ENCODE measurements around the gene GATAD2A.
A peak's percentile ranks its signal among the peaks of the same experiment; 100 is the strongest.
"Not testable (repeated sequence)": the region's sequence is repeated elsewhere in the genome, so short reads cannot be mapped to it uniquely, and the experiment has no call there.

The GATAD2A gene

DNA sequence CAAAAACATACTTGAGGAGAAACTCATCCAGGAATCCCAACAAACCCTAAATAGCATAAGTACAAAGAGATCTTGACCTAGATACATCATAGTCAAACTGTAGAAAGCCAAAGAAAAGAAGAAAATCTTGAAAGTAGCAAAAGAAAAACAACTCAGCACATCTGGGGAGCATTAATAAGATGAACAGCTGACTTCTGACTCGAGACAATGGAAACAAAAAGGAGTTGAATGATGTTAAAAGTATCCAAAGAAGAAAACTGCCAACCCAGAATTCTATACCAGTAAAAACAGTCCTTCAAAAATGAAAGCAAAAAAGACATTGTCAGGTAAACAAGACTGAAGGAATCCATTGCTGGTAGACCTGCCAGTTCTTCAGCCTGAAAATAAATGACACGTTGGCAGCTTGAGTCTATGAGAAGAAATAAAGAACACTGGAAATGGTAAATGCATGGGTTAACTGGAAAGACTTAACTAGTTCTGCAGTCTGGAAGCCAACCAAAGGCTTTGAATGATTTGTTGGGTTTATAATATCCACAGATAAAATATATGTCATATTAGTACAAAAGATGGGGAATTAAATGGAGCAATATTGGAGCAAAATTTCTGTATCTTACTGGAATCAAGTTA lies 63.1 kb downstream of the GATAD2A start:
- DNase-seq = peak in 1 of 2 experiments; percentile 2

DNA sequence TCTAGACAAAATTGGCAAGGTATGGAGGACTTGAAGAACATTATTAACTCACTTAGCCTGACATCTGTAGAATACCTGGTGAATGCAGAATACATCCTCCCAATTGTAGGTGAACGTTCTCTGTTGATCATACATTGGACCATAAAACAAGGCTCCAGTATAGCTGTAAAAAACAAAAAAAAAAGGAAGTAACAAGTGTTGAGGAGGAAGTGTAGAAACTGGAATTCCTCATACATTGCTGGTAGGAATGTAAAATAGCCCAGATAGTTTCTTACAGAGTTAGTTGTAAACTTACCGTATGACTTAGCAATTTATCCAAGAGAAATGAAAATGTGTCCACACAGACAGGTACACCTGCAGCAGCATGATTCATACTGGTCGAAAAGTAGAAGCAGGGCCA lies 65.1 kb downstream of the GATAD2A start:
- peak; percentile 2 to 31 for DNase-seq

GRCh38 chr19:19471682-19472081 lies 66.2 kb downstream of the GATAD2A start:
- no peak for DNase-seq

GRCh38 chr19:19472106-19472505 lies 66.6 kb downstream of the GATAD2A start:
- DNase-seq = not testable (repeated sequence)

DNA sequence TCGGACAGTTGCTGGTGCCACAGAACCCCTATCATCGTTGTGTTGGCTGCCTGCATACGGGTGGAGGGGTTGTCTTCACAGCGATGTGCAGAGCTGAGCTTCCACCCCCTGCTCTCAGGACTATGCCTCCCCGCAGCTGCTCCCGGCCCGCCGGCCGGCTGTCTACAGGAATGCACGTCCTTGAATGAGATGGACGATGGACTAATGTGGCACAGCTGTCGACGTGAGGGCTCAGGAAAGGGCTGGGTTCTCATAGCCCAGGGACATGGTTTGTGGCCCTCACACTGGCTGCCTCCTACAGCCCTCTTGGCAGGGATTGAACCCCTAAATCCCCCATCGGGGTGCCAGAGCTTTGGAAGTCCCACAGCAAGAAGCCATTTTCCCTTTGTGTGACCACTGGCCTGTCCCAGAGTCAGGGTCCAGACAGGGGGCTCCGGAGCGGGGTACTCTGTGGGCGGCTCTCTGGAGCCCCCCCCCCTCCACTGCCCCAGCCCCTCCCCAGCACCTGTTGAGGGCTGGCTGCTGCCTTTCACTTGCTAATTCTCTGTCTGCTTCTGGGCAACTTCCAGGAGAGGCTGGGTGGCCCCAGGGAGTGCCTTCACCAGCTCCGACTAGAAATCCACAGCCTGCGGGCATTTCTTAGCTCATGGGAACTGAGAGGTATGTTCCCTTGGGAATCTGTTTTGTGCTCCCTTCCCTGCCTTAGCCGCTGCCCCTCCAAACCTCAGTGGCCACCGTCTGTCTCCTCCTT lies 69.7 kb downstream of the GATAD2A start:
- no peak for DNase-seq

- peak in 1 of 2 experiments; percentile 1 for DNase-seq
Observed at GRCh38 chr19:19475849-19476828, 70.7 kb downstream of the GATAD2A start.

DNA sequence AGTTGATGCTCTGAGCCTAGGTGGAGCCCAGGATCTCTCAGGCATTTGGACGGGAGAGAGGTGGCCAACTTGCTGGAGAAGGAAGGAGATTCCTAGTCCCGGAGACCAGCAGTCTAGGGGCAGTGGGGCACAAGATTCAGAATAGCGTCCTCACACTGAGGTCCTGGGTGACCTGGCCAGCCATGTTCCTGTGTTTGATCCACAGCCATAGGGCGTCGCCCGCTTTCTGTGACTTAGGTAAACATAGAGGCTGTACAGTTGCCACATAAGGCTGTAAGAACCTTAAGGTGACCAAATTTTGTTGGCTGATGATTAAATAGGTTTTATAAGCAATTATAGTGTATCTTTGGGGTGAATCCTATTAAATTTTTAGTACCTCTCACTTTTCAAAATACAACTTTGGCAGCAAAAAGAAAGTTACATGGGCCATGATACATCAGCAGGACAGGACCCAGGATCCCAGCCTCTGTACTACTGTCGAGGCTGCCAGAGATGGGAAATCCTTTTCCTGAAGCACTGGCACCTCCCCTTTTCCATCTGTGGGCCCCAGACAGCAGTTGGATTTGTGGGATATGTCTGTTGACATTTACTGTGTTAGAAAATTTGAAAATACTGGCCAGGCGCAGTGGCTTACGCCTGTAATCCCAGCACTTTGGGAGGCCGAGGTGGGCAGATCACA lies 72.4 kb downstream of the GATAD2A start:
- DNase-seq = no peak

DNA sequence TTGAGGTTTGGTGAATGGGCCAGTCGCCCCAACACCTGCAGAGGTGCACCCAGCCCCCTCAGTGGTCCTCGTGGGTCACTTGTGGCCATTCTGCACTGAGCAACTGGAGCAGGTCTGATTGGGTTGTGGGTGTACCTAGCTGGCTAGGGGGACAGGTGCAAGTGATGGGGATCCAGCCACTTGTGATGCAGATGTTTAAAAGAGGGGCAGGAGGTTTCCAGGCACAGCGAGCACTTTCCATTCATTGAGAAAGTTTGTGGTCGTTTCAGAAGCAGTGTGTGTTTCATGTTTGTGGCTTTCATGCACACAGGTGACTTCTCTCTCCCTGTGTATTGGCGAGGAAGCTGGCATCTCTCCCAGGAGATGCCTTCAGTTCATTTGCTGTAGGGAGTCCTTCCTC lies 75.2 kb downstream of the GATAD2A start:
- DNase-seq = no peak

GRCh38 chr19:19482809-19483596 lies 77.5 kb downstream of the GATAD2A start:
- no peak for DNase-seq

GRCh38 chr19:19485161-19485997 lies 79.9 kb downstream of the GATAD2A start:
- DNase-seq = no peak

DNA sequence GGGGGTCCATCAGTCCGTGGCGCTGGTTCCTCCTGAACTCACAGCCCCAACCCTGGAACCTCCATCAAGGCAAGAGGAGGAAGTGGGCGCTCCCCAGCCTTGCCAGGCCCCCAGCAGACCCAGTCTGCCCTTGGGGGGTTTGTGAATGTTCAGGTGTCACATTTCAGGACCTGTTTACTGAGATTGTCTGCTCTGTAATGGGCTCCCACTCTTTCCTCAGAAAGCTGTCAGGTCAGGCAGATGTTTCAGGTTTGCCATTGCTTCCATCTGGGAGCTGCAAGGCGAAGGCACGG lies 80.5 kb downstream of the GATAD2A start:
- DNase-seq = no peak

DNA sequence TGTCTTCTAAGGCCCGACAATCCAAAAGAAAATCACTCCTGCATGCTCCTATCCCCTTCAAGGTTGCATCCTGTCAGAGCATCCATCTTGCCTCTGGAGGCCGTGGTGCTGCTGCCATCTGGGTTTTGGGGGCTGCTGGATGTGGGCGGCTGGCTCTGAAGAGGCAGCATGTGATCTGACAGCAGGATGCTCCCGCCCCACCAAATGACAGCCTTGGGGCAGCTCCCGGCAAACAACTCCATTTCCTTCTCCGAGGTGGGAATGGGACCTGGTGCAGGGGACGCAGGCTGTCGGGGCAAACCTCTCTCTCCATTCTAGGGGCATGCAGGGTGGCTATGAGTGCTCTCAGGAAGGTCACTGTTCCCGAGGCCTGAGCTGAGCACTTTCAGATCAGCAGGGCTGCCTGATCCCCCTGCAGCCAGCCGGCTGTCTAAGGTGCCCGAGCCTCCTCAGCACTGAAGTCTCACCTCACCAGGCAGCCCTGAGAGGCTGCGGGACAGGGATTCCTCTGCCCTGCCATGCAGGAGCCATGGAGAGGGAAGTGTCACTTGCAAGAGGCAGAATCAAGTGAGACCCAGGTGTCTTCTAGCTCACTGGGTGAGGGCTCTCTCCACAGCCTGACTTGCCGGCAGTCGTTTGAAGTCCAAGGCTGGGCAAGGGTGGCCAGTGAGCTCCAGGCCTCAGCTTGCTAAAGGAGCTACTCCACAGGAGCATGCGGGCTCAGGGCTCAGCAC lies 81.0 kb downstream of the GATAD2A start:
- no peak for DNase-seq

DNA sequence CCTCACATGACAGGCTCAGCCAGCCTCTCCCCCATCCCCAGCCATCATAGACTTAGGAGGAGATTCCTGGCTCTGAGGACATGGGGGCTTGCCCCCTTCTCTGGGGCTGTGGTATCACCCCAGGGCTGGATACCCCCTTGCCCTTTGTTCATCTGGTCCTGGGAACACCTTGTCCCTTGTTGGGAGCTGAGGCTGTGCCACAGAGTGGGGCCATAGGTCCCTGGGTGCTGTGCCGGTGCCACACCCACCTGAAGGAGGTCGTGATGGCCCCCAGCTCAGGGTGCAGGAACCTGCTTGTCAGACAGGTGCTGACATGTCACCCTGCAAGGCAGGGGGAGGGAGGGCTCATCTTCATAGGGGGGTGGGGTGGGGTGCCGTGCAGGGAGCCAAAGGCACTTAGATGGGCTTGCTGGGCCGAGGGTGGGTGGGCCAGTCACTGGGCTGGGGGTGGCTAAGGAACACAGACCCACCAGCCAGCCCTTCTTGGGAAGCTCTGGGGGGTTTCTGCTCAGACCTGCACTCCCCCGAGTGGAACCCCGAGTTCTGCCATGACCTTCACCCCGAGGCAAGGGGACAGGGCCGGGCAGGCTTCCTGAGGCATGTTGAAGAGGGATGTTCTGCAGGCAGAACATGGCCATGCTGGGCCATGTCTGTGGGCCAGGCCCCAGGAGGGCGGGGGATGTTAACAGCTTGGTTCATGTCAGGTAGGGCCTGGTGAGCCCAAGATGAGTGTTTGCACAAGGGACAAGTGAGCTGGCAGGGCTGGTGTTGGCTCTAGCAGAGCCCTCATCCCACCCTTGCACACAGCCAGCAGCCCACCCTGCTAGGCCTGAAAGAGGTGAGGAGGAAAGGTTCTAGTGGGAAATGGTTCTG lies 81.8 kb downstream of the GATAD2A start:
- DNase-seq = no peak

DNA sequence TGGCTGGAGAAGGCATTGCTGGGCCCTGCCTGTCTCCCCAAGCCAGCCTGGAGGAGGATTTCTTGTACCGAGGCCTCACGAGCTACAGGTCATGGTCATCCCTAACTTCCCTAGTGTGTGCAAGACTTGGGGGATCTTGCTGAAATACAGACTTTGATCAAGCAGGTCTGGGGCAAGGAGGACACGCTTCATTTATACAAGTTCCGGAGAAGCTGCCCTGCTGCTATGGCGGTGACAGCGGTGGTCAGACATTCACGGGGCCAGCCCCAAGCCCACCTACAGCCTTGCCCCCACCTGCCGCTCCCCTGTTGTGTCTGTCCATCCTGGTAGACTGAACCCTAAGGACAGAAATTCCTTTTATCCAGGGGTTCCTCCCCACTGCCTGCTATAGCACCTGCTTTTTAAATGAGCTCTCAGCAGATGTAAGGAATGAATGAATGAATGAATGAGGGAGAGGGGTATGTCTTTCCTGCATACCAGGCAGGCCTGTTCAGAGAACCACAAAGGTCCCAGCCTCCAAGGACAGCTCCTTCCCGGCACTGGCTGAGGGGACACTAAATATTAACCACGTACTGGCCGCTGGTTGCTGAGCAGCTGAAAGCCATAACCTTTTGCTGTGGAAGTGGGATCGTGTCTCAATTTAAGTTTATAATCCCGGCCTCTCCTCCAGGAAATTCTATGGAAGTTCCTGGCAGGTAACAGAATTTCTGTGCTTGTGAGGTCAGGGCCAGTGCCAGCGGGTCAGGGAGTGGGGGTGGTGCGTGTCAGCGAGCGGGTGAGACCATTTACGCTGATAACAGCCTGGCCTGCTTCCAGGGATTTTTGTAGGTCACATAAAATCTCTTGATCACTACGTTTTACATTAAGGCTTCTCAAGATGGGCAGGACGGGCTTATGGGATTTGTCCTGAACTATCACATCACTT lies 82.7 kb downstream of the GATAD2A start:
- DNase-seq = no peak

DNA sequence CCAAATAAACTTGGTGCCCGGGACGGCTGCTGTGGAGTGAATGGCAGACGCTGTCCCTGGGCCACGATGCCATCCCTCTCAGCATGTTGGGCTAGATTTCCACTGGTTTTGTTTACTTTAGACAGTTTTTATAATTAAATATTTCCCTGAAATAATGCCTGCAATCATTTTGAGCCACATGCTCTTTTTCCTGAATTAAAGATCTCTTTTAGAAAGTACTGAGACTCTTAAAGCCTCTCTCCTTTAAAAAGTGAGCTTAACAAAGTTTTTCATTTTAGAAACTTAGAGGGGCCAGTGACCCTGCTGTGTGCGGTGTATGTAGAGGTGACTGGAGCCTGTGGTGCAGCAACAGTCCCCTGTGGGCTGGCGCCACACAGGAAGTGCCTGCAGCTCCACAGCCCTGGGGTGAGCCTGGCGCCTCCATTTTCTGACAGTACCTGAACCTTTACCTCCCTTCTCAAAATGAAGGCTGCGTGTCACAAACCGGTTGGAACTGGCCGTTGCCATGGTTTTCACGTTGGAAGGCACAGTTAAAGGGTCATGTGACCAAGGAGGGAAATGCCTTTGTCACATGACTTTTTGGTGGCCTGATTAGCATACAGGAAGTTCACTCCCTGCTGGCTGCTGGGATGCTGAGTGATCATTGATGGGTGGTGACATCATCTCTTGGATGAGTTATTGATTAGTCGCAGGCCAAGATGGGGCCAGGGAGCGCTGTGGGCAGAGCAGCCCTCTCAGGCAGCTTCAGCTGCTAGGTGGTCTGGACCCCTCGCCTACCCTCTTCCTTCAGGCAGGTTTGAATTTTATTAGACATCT lies 83.6 kb downstream of the GATAD2A start:
- peak; percentile 65 to 82 for DNase-seq

DNA sequence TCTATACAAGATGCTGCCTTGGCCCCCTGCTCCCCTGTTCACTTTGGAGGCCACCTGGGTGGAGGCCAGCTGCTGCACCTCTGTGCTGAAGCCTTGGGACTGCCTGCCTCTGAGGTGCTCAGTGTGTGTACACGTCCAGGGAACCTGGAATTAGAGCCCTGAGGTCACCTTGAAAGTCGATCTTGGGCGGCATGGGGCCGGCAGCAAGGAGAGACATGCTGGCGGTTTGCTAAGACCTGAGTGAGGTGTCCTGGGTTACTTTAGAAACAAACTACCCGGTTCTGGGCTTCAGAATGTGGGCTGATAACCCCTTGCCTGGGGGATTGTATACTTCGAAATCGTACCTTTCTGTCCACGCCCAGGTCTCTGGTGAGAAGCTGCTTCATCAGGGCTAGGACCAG lies 84.3 kb downstream of the GATAD2A start:
- no peak for DNase-seq

DNA sequence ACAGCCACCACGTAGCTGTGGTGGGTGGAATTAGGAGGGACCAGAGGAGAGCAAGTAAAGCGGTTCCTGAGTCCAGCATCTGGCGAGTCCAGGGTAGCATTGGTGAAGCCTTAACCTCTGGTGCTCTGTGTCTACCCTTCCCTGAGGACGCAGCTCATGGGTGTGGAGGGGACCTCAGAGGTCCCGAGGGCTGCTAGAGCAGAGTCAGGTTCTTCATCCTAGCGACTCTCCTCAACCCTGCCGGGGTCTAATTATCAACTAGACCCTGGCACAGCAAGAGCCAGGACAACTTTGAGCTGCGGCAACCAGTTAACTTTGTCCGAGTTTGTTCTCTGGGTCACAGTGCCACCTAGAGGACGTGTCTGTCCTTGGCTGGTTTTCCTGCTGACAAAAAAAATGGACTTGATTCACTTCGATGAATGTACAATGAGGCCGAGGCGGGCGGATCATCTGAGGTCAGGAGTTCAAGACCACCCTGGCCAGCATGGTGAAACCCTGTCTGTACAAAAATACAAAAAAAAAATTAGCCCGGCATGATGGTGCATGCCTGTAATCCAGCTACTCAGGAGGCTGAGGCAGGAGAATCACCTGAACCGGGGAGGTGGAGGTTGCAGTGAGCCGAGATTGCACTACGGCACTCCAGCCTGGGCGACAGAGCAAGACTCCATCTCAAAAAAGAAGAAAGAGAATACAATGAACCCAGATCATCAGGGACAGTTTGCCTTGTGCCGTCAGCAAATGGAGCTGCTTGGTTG lies 84.9 kb downstream of the GATAD2A start:
- DNase-seq = peak; percentile 69 to 79

Data from AML-193 (cell line).